ENCODE data around the gene LDLRAD3.

The LDLRAD3 gene

GRCh38 chr11:36103933-36104530, 160.2 kb downstream of the LDLRAD3 start:
- no peak for DNase-seq (ENCODE audit: low read depth in 2 of 2)

DNA sequence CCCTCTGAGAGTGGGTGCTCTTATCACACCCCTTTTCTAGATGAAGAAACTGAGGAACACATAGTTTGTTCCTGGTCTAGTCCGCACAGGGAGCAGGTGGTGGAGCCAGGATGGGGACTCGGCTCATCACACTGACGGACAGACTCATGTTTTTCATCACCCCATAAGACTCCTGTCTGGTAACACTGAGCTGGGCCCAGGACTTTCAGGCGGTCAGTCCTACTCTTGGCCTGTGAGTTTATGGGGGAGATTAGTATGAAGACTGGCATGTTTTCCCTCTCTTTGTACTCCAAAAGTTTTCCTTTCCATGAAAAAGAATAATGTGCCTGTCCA, 160.8 kb downstream of the LDLRAD3 start:
- DNase-seq (ENCODE audit: low read depth in 2 of 2) = no peak

DNA sequence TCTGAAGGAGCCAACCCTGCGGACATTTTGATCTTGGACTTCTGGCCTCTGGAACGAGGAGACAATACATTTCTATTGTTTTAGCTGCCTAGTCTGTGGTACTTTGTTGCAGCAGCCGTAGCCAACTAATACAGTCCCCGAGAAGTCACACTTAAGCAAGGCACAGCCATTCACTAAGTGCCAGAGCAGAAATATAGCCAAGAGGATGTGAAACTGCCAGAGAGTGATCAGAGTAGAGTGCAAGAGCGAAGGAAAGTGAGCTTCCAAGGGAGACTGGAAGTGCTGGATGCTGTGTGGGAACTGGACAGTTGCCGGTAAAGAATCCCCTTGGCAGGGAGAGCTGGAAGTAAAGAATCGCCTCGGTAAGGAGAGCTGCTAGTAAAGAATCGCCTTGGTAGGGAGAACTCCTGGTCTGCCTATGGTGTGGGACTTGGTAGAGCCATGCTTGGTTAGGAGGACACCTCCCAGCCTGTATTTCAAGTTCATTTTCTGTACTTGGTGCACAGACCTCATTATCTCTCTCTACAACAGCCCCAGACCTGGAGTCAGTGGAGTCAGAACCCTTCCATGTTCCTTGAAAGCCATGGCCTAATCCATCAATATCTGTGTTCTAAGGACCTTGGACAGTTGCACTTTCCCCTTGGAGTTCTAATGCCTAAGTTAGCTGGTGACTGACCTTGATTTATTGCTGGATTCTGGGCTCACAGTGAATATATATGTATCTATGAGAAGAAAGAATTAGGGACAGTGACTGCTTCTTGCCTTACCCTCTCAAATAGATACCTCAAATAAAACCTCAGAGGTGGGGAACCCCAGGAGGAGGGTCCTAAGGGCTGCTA, 162.1 kb downstream of the LDLRAD3 start:
- DNase-seq (ENCODE audit: low read depth in 2 of 2) = no peak

GRCh38 chr11:36107547-36107946, 163.7 kb downstream of the LDLRAD3 start:
- DNase-seq (ENCODE audit: low read depth in 2 of 2) = no peak

GRCh38 chr11:36108881-36109589, 165.2 kb downstream of the LDLRAD3 start:
- no peak for DNase-seq (ENCODE audit: low read depth in 2 of 2)

DNA sequence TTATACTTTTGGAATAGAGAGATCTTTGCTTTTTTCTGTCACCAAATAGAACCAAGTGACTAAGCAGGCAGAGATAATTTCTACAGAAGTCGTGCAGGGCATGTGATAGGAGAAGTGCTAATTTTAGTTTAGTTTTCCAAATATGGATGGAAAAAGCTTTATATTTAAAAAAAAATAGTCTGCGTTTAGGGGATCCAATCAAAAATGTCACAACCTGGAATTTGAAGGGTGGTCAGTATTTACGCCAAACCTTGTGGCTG, 165.7 kb downstream of the LDLRAD3 start:
- no peak for DNase-seq (ENCODE audit: low read depth in 2 of 2)

GRCh38 chr11:36109850-36110606, 166.2 kb downstream of the LDLRAD3 start:
- DNase-seq (ENCODE audit: low read depth in 2 of 2) = no peak

DNA sequence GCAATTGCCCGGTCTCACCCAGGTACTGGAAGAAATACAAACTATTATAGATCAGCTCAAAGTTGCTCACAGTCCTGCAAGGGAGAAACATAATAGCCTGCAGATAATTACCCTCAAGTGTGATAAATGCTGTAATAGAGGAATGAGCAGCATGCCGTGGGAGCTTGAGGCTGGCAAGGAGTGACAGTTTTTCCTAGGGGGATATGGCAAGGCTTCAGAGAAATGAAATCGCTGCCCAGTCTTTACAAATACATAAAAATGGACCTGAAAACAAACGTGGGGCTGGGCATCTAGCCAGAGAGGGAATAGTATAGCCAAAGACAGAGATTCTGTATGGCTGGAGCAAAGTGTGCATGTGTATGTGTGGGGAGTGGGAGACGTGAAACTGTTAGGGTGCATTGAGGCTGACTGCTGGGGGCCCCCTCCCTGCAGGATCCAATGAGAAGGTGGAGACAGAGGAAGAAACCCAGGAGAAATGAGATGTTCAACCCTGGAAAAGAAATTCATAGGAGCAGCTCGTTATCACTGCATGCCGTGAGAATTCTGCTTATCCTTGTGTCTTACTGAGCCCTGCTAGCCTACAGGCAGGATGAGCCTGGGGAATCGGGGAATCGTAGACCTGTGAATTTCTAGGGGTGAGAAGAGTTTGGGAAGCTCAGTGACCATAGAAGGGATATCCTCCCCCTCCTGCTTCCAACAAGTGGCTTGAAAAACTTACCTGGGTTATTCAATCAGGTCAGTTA, 167.0 kb downstream of the LDLRAD3 start:
- no peak for DNase-seq (ENCODE audit: low read depth in 2 of 2)

GRCh38 chr11:36114095-36114494, 170.2 kb downstream of the LDLRAD3 start:
- DNase-seq (ENCODE audit: low read depth in 2 of 2) = no peak

GRCh38 chr11:36115378-36115801, 171.5 kb downstream of the LDLRAD3 start:
- DNase-seq (ENCODE audit: low read depth in 2 of 2) = no peak

- DNase-seq (ENCODE audit: low read depth in 2 of 2) = no peak
Observed at GRCh38 chr11:36116161-36116560, 172.3 kb downstream of the LDLRAD3 start.

GRCh38 chr11:36118084-36118483, 174.2 kb downstream of the LDLRAD3 start:
- no peak for DNase-seq (ENCODE audit: low read depth in 2 of 2)

- DNase-seq (ENCODE audit: low read depth in 2 of 2) = no peak
Observed at GRCh38 chr11:36119300-36119699, 175.4 kb downstream of the LDLRAD3 start.

- no peak for DNase-seq (ENCODE audit: low read depth in 2 of 2)
Observed at GRCh38 chr11:36121054-36121453, 177.2 kb downstream of the LDLRAD3 start.

DNA sequence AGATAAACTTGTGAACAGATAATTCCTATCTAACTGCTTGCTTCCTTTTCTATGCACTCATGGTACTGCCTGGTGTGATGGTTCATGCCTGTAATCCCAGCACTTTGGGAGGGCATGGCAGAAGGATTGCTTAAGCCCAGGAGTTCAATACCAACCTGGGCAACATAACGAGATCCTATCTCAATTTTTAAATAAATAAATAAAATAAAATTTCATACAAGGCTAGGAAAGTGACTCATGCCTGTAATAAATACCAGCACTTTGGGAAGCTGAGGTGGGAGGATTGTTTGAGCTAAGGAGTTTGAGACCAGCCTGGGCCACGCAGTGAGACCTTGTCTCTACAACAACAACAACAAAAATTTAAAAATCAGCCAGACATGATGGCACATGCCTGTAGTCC, 178.8 kb downstream of the LDLRAD3 start:
- DNase-seq (ENCODE audit: low read depth in 2 of 2) = no peak

- no peak for DNase-seq (ENCODE audit: low read depth in 2 of 2)
Observed at GRCh38 chr11:36123336-36124101, 179.7 kb downstream of the LDLRAD3 start.

GRCh38 chr11:36126678-36127077, 182.8 kb downstream of the LDLRAD3 start:
- DNase-seq (ENCODE audit: low read depth in 2 of 2) = no peak

- DNase-seq (ENCODE audit: low read depth in 2 of 2) = no peak
Observed at GRCh38 chr11:36127550-36127949, 183.7 kb downstream of the LDLRAD3 start.

GRCh38 chr11:36129955-36130354, 186.1 kb downstream of the LDLRAD3 start:
- no peak for DNase-seq (ENCODE audit: low read depth in 2 of 2)

GRCh38 chr11:36130401-36130800, 186.5 kb downstream of the LDLRAD3 start:
- no peak for DNase-seq (ENCODE audit: low read depth in 2 of 2)

Measured in fibroblast of skin of left quadriceps (primary cell).